GM23338 (cell line): Measurements from ENCODE around the gene SLC19A1.

Source experiments
- CTCF ChIP-seq, 2 experiments: fragments of 200-600 bp in 1 of 2; sonication (generic) in 1 of 2; conservative IDR thresholded peaks; 2 replicates each; pipeline versions ENCODE4 v1.5.1 to v1.6.1; 2016 to 2017; ENCODE audit warnings: antibody characterized with exemption in 2 of 2, low read depth in 2 of 2, mild to moderate bottlenecking in 2 of 2, moderate library complexity in 1 of 2
- EZH2 ChIP-seq: fragments of 200-600 bp; sonication (generic); IDR thresholded peaks from one replicate; pipeline ENCODE4 v1.8.0; 2017; ENCODE audit warnings: antibody characterized with exemption, mild to moderate bottlenecking, low read depth; ENCODE audit not compliant: unreplicated experiment
- EZH2phosphoT487 ChIP-seq: fragments of 200-600 bp; sonication (generic); IDR thresholded peaks from one replicate; pipeline ENCODE4 v1.8.1; 2018; ENCODE audit warnings: antibody characterized with exemption; ENCODE audit not compliant: unreplicated experiment
- POLR2AphosphoS5 ChIP-seq: IDR thresholded peaks from 2 replicates; pipeline ENCODE4 v1.6.1; 2016; ENCODE audit warnings: antibody characterized with exemption, low read depth
- ZNF114 ChIP-seq: fragments of 250-450 bp; sonication (Bioruptor Pico); IDR thresholded peaks from 2 replicates; pipeline ENCODE4 v1.5.0; 2020; ENCODE audit warnings: mild to moderate bottlenecking, moderate library complexity
- ZNF331 ChIP-seq: fragments of 250-450 bp; sonication (Bioruptor Pico); IDR thresholded peaks from 2 replicates; pipeline ENCODE4 v1.5.0; 2020; ENCODE audit warnings: low read depth, mild to moderate bottlenecking, moderate library complexity
- TF ChIP-seq, protein P1 (sequence below): IDR thresholded peaks from 2 replicates; pipeline ENCODE4 v1.6.1; 2016; ENCODE audit warnings: antibody characterized with exemption

GRCh38 chr21:45451771-45452182, 90.5 kb downstream of the SLC19A1 start:
- TF ChIP-seq CTCF (conservative IDR thresholded peaks at IDR 0.05; ENCODE audit: low read depth in 2 of 2) (no peak), POLR2AphosphoS5 (no peak), EZH2phosphoT487 (no peak), EZH2 (no peak), ZNF331 (CRISPR knock-in tag) (no peak), ZNF114 (CRISPR knock-in tag) (no peak)
- TF ChIP-seq, protein P1, sequence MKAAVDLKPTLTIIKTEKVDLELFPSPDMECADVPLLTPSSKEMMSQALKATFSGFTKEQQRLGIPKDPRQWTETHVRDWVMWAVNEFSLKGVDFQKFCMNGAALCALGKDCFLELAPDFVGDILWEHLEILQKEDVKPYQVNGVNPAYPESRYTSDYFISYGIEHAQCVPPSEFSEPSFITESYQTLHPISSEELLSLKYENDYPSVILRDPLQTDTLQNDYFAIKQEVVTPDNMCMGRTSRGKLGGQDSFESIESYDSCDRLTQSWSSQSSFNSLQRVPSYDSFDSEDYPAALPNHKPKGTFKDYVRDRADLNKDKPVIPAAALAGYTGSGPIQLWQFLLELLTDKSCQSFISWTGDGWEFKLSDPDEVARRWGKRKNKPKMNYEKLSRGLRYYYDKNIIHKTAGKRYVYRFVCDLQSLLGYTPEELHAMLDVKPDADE = no peak
